Astrocyte (in vitro differentiated cells and primary cell): ENCODE measurements around the gene ZYG11B. TPM values are rescaled to one million over a fixed set of nuclear protein-coding genes. Genes with fewer than 3 reads are reported as not detected.
"Not testable (repeated sequence)": the region's sequence is repeated elsewhere in the genome, so short reads cannot be mapped to it uniquely, and the experiment has no call there.

ENCODE experiments used
- DNase-seq: peaks from one replicate; pipeline ENCODE4 v3.0.0-alpha.2; 2010; ENCODE audit warnings: low read depth
- FAIRE-seq: peaks from 2 replicates; lab custom pipeline; 2011; peaks lifted over from hg19 to GRCh38; lab: Jason Lieb, UNC
- H2AFZ ChIP-seq: 2 replicates; pipeline ENCODE4 v1.6.0; 2012; ENCODE audit warnings: low read depth, low read length, inconsistent platforms
- H3K27ac ChIP-seq: 2 replicates; pipeline ENCODE4 v1.5.1; 2011; ENCODE audit warnings: low read depth, low read length, inconsistent platforms
- H3K27me3 ChIP-seq: 2 replicates; pipeline ENCODE4 v1.6.0; 2011; ENCODE audit warnings: low read length, inconsistent platforms; ENCODE audit not compliant: insufficient read depth
- H3K36me3 ChIP-seq: 2 replicates; pipeline ENCODE4 v1.5.1; 2011; ENCODE audit warnings: low read length, inconsistent platforms; ENCODE audit not compliant: insufficient read depth
- H3K4me1 ChIP-seq: 2 replicates; pipeline ENCODE4 v1.5.1; 2011; ENCODE audit warnings: low read length, inconsistent platforms; ENCODE audit not compliant: insufficient read depth
- H3K4me2 ChIP-seq: 2 replicates; pipeline ENCODE4 v1.6.0; 2012; ENCODE audit warnings: low read length, inconsistent platforms
- H3K4me3 ChIP-seq: 2 replicates; pipeline ENCODE4 v1.5.1; 2011; ENCODE audit warnings: low read depth, mild to moderate bottlenecking, low read length, inconsistent platforms; ENCODE audit not compliant: insufficient read depth
- H3K79me2 ChIP-seq: 2 replicates; pipeline ENCODE4 v1.6.0; 2012; ENCODE audit warnings: mild to moderate bottlenecking, low read length, inconsistent platforms; ENCODE audit not compliant: insufficient read depth
- H3K9ac ChIP-seq: 2 replicates; pipeline ENCODE4 v1.6.0; 2012; ENCODE audit warnings: mild to moderate bottlenecking, low read length, inconsistent platforms
- H3K9me3 ChIP-seq: 2 replicates; pipeline ENCODE4 v1.5.1; 2012; ENCODE audit warnings: low read depth, mild to moderate bottlenecking, low read length, inconsistent platforms; ENCODE audit not compliant: insufficient read depth
- H4K20me1 ChIP-seq: 2 replicates; pipeline ENCODE4 v1.6.0; 2012; ENCODE audit warnings: low read length, inconsistent platforms; ENCODE audit not compliant: insufficient read depth
- H3K27ac Mint-ChIP-seq: one replicate; pipeline ENCODE4 v1.8.0; 2021; ENCODE audit warnings: mild to moderate bottlenecking, mixed read lengths; ENCODE audit not compliant: unreplicated experiment
- H3K27me3 Mint-ChIP-seq: one replicate; pipeline ENCODE4 v1.8.0; 2021; ENCODE audit warnings: low read depth, mixed read lengths; ENCODE audit not compliant: unreplicated experiment
- H3K36me3 Mint-ChIP-seq: one replicate; pipeline ENCODE4 v1.8.0; 2021; ENCODE audit warnings: low read depth, mixed read lengths; ENCODE audit not compliant: unreplicated experiment
- H3K4me1 Mint-ChIP-seq: one replicate; pipeline ENCODE4 v1.8.0; 2021; ENCODE audit warnings: low read depth, mixed read lengths; ENCODE audit not compliant: unreplicated experiment
- H3K4me3 Mint-ChIP-seq: one replicate; pipeline ENCODE4 v1.8.0; 2021; ENCODE audit warnings: mild to moderate bottlenecking, moderate library complexity, mixed read lengths; ENCODE audit not compliant: unreplicated experiment
- H3K9me3 Mint-ChIP-seq: one replicate; pipeline ENCODE4 v1.8.0; 2021; ENCODE audit warnings: mild to moderate bottlenecking, mixed read lengths; ENCODE audit not compliant: unreplicated experiment
- EZH2 ChIP-seq: IDR thresholded peaks from 2 replicates; pipeline ENCODE4 v1.6.1; 2012; ENCODE audit warnings: mild to moderate bottlenecking, low read length, inconsistent platforms; ENCODE audit not compliant: insufficient read depth
- total RNA-seq: library from RNA; stranded (reverse); gene quantifications from 2 replicates; pipeline ENCODE4 v1.2.1, GENCODE V29; 2021
- TF ChIP-seq, protein P1 (sequence below): IDR thresholded peaks from 2 replicates; pipeline ENCODE4 v1.5.1; 2011; ENCODE audit warnings: low read depth, mild to moderate bottlenecking, inconsistent platforms, low read length, moderate library complexity; ENCODE audit not compliant: insufficient read depth

The ZYG11B gene
- total RNA-seq, 1 donor from 2014 or later = 22.1 TPM

- Mint-ChIP-seq H3K36me3 (peaks cover 2% of the 10 kb centered on the region), H3K9me3 (no peaks in the 10 kb centered on the region)
These were observed 141.0 kb downstream of the ZYG11B start for GRCh38 chr1:52867087-52867863.

GRCh38 chr1:52869727-52870126 lies 143.5 kb downstream of the ZYG11B start:
- not testable (repeated sequence) for H3K27me3 ChIP-seq, H3K4me2 ChIP-seq, H3K4me1 ChIP-seq, H3K9me3 Mint-ChIP-seq, H3K36me3 Mint-ChIP-seq, FAIRE-seq, H2AFZ ChIP-seq, H3K79me2 ChIP-seq, H3K27ac ChIP-seq, H3K4me3 Mint-ChIP-seq, DNase-seq, H3K4me1 Mint-ChIP-seq, H3K36me3 ChIP-seq, H3K9ac ChIP-seq, H3K27me3 Mint-ChIP-seq, H3K27ac Mint-ChIP-seq, H3K9me3 ChIP-seq, H4K20me1 ChIP-seq, H3K4me3 ChIP-seq

More at GRCh38 chr1:52867087-52867863, 141.0 kb downstream of the ZYG11B start:
- no peaks in the 10 kb centered on the region for H3K4me1 Mint-ChIP-seq
- H3K27ac Mint-ChIP-seq = no peak overlapping the region
- Histone ChIP-seq H3K9me3 (no peaks in the 10 kb centered on the region), H3K4me3 (no peak overlapping the region), H3K9ac (no peak overlapping the region), H3K4me1 (no peaks in the 10 kb centered on the region), H3K27me3 (no peaks in the 10 kb centered on the region), H3K79me2 (no peaks in the 10 kb centered on the region), H3K36me3 (no peaks in the 10 kb centered on the region), H3K27ac (no peak overlapping the region), H4K20me1 (no peaks in the 10 kb centered on the region), H3K4me2 (no peak overlapping the region), H2AFZ (no peak overlapping the region)
- no peak for TF ChIP-seq EZH2
- no peak for FAIRE-seq
- DNase-seq = no peak
- H3K4me3 Mint-ChIP-seq = no peak overlapping the region
- H3K27me3 Mint-ChIP-seq = no peaks in the 10 kb centered on the region

GRCh38 chr1:52876843-52877242 lies 150.6 kb downstream of the ZYG11B start:
- Histone ChIP-seq H3K27me3 (no peaks in the 10 kb centered on the region), H3K4me3 (no peak overlapping the region), H3K79me2 (no peaks in the 10 kb centered on the region), H3K9me3 (no peaks in the 10 kb centered on the region), H3K9ac (no peak overlapping the region), H3K4me2 (no peak overlapping the region), H4K20me1 (no peaks in the 10 kb centered on the region), H3K27ac (no peak overlapping the region), H3K36me3 (no peaks in the 10 kb centered on the region), H2AFZ (no peak overlapping the region), H3K4me1 (no peaks in the 10 kb centered on the region)
- Mint-ChIP-seq H3K27ac (no peak overlapping the region), H3K9me3 (peaks cover 3% of the 10 kb centered on the region), H3K4me3 (no peak overlapping the region), H3K36me3 (peaks cover 3% of the 10 kb centered on the region), H3K4me1 (peaks cover 3% of the 10 kb centered on the region), H3K27me3 (no peaks in the 10 kb centered on the region)
- FAIRE-seq (no peak), DNase-seq (no peak)
- TF ChIP-seq, protein P1, sequence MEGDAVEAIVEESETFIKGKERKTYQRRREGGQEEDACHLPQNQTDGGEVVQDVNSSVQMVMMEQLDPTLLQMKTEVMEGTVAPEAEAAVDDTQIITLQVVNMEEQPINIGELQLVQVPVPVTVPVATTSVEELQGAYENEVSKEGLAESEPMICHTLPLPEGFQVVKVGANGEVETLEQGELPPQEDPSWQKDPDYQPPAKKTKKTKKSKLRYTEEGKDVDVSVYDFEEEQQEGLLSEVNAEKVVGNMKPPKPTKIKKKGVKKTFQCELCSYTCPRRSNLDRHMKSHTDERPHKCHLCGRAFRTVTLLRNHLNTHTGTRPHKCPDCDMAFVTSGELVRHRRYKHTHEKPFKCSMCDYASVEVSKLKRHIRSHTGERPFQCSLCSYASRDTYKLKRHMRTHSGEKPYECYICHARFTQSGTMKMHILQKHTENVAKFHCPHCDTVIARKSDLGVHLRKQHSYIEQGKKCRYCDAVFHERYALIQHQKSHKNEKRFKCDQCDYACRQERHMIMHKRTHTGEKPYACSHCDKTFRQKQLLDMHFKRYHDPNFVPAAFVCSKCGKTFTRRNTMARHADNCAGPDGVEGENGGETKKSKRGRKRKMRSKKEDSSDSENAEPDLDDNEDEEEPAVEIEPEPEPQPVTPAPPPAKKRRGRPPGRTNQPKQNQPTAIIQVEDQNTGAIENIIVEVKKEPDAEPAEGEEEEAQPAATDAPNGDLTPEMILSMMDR = no peak
- TF ChIP-seq EZH2 = no peak

Other genes starting within 250 kb of the ZYG11B start
- 44.8 and 47.0 TPM in 2 replicates for gene TUT4, start 173.4 kb upstream of the ZYG11B start, total RNA-seq
- 4.2 and 5.7 TPM in 2 replicates for gene GPX7, start 124.1 kb upstream of the ZYG11B start, total RNA-seq
- not detected in 2 replicates for gene SHISAL2A, start 93.3 kb upstream of the ZYG11B start, total RNA-seq
- 18.4 and 19.4 TPM in 2 replicates for gene COA7, start 28.1 kb upstream of the ZYG11B start, total RNA-seq
- 0.24 and 0.30 TPM in 2 replicates for gene ZYG11A, start 116.3 kb downstream of the ZYG11B start, total RNA-seq
- gene ECHDC2, start 195.3 kb downstream of the ZYG11B start, total RNA-seq = 6.2 and 9.0 TPM in 2 replicates
- 89.8 and 93.2 TPM in 2 replicates for gene SCP2, start 200.8 kb downstream of the ZYG11B start, total RNA-seq